ENCODE data around the gene CIAO3.
"Not testable (repeated sequence)": the region's sequence is repeated elsewhere in the genome, so short reads cannot be mapped to it uniquely, and the experiment has no call there.

Gene CIAO3

GRCh38 chr16:700684-701584 lies 39.9 kb downstream of the CIAO3 start:
- WGBS, 2 experiments: 7 to 8% methylated on average over 76 of the region's 76 CpGs
- no peaks in the 10 kb centered on the region for H3K36me3 ChIP-seq (ENCODE audit: control insufficient read depth, insufficient read depth, low read length)
- no peak overlapping the region for H3K4me3 ChIP-seq (ENCODE audit: insufficient read depth, low read depth, low read length)
- no peaks in the 10 kb centered on the region for H3K9me3 ChIP-seq (ENCODE audit: control insufficient read depth, low read length)
- H3K27me3 ChIP-seq (ENCODE audit: control insufficient read depth, insufficient read depth, low read length, poor library complexity, severe bottlenecking): peaks cover 99% of the 10 kb centered on the region
- H3K27ac ChIP-seq (ENCODE audit: insufficient read depth, low read depth, low read length, poor library complexity, severe bottlenecking): no peak overlapping the region
- H3K4me1 ChIP-seq (ENCODE audit: control insufficient read depth, insufficient read depth, low read length): peaks cover 5% of the 10 kb centered on the region

GRCh38 chr16:698911-699671 lies 41.7 kb downstream of the CIAO3 start:
- Histone ChIP-seq H3K9me3 (ENCODE audit: control insufficient read depth, low read length) (no peaks in the 10 kb centered on the region), H3K36me3 (ENCODE audit: control insufficient read depth, insufficient read depth, low read length) (no peaks in the 10 kb centered on the region), H3K27me3 (ENCODE audit: control insufficient read depth, insufficient read depth, low read length, poor library complexity, severe bottlenecking) (peaks cover 99% of the 10 kb centered on the region), H3K4me1 (ENCODE audit: control insufficient read depth, insufficient read depth, low read length) (peaks cover 10% of the 10 kb centered on the region), H3K27ac (ENCODE audit: insufficient read depth, low read depth, low read length, poor library complexity, severe bottlenecking) (no peak overlapping the region), H3K4me3 (ENCODE audit: insufficient read depth, low read depth, low read length) (no peak overlapping the region)
- 77 to 79% methylated on average over 19 of the region's 19 CpGs for WGBS, 2 experiments

- no peaks in the 10 kb centered on the region for H3K36me3 ChIP-seq (ENCODE audit: control insufficient read depth, insufficient read depth, low read length)
- 12 to 13% methylated on average over 71 of the region's 71 CpGs for WGBS, 2 experiments
- peaks cover 96% of the 10 kb centered on the region for H3K27me3 ChIP-seq (ENCODE audit: control insufficient read depth, insufficient read depth, low read length, poor library complexity, severe bottlenecking)
- peaks cover 11% of the 10 kb centered on the region for H3K4me1 ChIP-seq (ENCODE audit: control insufficient read depth, insufficient read depth, low read length)
- H3K27ac ChIP-seq (ENCODE audit: insufficient read depth, low read depth, low read length, poor library complexity, severe bottlenecking): no peak overlapping the region
- no peak overlapping the region for H3K4me3 ChIP-seq (ENCODE audit: insufficient read depth, low read depth, low read length)
- no peaks in the 10 kb centered on the region for H3K9me3 ChIP-seq (ENCODE audit: control insufficient read depth, low read length)
Measured at GRCh38 chr16:695355-696089, 45.3 kb downstream of the CIAO3 start.

- Histone ChIP-seq H3K27me3 (ENCODE audit: control insufficient read depth, insufficient read depth, low read length, poor library complexity, severe bottlenecking) (peaks cover 90% of the 10 kb centered on the region), H3K4me1 (ENCODE audit: control insufficient read depth, insufficient read depth, low read length) (peaks cover 11% of the 10 kb centered on the region), H3K27ac (ENCODE audit: insufficient read depth, low read depth, low read length, poor library complexity, severe bottlenecking) (no peak overlapping the region), H3K36me3 (ENCODE audit: control insufficient read depth, insufficient read depth, low read length) (no peaks in the 10 kb centered on the region), H3K9me3 (ENCODE audit: control insufficient read depth, low read length) (no peaks in the 10 kb centered on the region), H3K4me3 (ENCODE audit: insufficient read depth, low read depth, low read length) (peak overlapping the region; percentile 25)
- 3 to 4% methylated on average over 37 of the region's 37 CpGs for WGBS, 2 experiments
Measured at GRCh38 chr16:694863-695354, 45.9 kb downstream of the CIAO3 start.

- Histone ChIP-seq H3K9me3 (ENCODE audit: control insufficient read depth, low read length) (no peaks in the 10 kb centered on the region), H3K27ac (ENCODE audit: insufficient read depth, low read depth, low read length, poor library complexity, severe bottlenecking) (no peak overlapping the region), H3K4me3 (ENCODE audit: insufficient read depth, low read depth, low read length) (peak overlapping the region; percentile 25), H3K4me1 (ENCODE audit: control insufficient read depth, insufficient read depth, low read length) (peaks cover 14% of the 10 kb centered on the region), H3K27me3 (ENCODE audit: control insufficient read depth, insufficient read depth, low read length, poor library complexity, severe bottlenecking) (peaks cover 84% of the 10 kb centered on the region), H3K36me3 (ENCODE audit: control insufficient read depth, insufficient read depth, low read length) (no peaks in the 10 kb centered on the region)
- 3 to 4% methylated on average over 64 of the region's 64 CpGs for WGBS, 2 experiments
Measured at GRCh38 chr16:694187-694862, 46.5 kb downstream of the CIAO3 start.

DNA sequence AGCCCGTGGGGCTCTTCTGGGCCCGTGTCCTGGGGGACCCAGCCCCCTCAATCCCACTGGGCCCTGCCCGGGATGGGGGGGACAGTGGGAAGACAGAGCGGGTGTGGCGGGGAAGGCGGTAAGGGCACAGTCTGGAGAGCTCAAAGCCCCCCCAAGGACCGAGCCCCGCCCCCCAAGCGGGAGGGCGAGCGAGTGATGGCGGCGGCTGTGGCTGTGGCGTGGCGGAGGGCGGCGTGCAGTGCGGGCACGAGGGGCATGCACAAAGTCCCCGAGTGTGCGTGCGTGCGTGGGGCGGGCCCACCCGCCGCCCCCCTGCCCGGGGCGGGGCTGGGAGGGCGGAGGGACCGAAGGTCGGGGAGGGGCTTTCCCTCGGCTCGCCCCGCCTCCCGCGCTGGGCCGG lies 47.0 kb downstream of the CIAO3 start:
- peak overlapping the region; percentile 25 for H3K4me3 ChIP-seq (ENCODE audit: insufficient read depth, low read depth, low read length)
- 2 to 4% methylated on average over 37 of the region's 37 CpGs for WGBS, 2 experiments
- peaks cover 79% of the 10 kb centered on the region for H3K27me3 ChIP-seq (ENCODE audit: control insufficient read depth, insufficient read depth, low read length, poor library complexity, severe bottlenecking)
- peaks cover 18% of the 10 kb centered on the region for H3K4me1 ChIP-seq (ENCODE audit: control insufficient read depth, insufficient read depth, low read length)
- no peaks in the 10 kb centered on the region for H3K9me3 ChIP-seq (ENCODE audit: control insufficient read depth, low read length)
- no peak overlapping the region for H3K27ac ChIP-seq (ENCODE audit: insufficient read depth, low read depth, low read length, poor library complexity, severe bottlenecking)
- H3K36me3 ChIP-seq (ENCODE audit: control insufficient read depth, insufficient read depth, low read length): no peaks in the 10 kb centered on the region

DNA sequence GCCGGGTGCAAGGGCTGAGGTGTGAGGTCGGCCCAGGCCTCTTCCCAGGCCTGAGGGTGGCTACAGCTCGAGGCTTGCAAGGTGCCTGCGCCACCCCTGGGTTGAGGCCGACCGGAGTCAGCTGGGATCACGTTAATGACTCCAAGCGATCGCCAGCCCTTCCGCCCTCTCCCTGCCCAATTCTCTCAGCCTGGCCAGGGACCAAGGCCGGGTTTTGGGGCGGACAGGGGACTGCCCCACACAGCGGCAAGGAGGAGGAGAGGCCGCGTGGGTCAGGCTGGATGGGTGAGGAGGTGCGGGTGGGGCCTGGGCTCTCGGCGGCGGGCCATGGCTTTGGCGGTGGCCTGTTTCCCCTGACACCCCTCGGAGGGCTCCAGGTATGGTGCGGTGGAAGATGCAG lies 47.4 kb downstream of the CIAO3 start:
- no peaks in the 10 kb centered on the region for H3K36me3 ChIP-seq (ENCODE audit: control insufficient read depth, insufficient read depth, low read length)
- peaks cover 18% of the 10 kb centered on the region for H3K4me1 ChIP-seq (ENCODE audit: control insufficient read depth, insufficient read depth, low read length)
- no peak overlapping the region for H3K4me3 ChIP-seq (ENCODE audit: insufficient read depth, low read depth, low read length)
- peaks cover 75% of the 10 kb centered on the region for H3K27me3 ChIP-seq (ENCODE audit: control insufficient read depth, insufficient read depth, low read length, poor library complexity, severe bottlenecking)
- 43 to 46% methylated on average over 22 of the region's 22 CpGs for WGBS, 2 experiments
- H3K27ac ChIP-seq (ENCODE audit: insufficient read depth, low read depth, low read length, poor library complexity, severe bottlenecking): no peak overlapping the region
- H3K9me3 ChIP-seq (ENCODE audit: control insufficient read depth, low read length): no peaks in the 10 kb centered on the region

DNA sequence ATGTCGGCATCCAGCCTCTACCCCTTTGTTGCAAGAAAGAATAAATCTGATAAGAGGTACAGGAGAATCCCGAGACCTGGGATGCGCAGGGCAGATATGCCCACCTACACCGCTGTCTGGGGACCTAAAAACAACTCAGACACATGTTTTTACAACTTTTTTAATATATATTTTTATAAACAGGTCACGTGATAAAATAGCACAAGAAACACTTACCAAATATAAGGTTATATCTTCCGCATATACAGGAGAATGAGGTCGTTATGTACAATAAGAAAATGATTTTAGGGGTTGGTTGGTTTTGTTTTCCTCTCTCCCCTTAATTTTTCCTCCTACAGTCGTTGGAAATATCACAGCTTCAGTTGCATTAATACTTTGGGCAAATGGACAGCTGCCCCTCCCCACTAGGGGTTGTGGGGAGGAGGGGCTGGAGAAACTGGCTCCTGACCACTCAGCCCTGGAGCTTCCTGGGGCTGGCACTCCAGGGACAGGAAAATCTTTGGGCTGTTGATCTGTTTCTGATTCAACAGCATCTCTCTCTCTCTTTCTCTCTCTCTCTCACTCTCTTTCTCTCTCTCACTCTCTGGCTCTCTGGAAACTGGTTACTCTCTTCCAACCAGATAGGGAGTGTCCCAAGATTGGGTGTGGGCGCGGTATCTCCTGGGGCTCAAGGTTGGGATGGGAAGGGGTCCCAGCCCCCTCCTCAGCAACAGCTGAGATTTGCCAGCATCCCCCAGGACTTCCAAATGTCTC lies 48.3 kb downstream of the CIAO3 start:
- 80 to 81% methylated on average over 6 to 8 of the region's 10 CpGs for WGBS, 2 experiments
- Histone ChIP-seq H3K27ac (ENCODE audit: insufficient read depth, low read depth, low read length, poor library complexity, severe bottlenecking) (no peak overlapping the region), H3K27me3 (ENCODE audit: control insufficient read depth, insufficient read depth, low read length, poor library complexity, severe bottlenecking) (peaks cover 66% of the 10 kb centered on the region), H3K9me3 (ENCODE audit: control insufficient read depth, low read length) (no peaks in the 10 kb centered on the region), H3K4me3 (ENCODE audit: insufficient read depth, low read depth, low read length) (no peak overlapping the region), H3K36me3 (ENCODE audit: control insufficient read depth, insufficient read depth, low read length) (peaks cover 6% of the 10 kb centered on the region), H3K4me1 (ENCODE audit: control insufficient read depth, insufficient read depth, low read length) (peaks cover 18% of the 10 kb centered on the region)

DNA sequence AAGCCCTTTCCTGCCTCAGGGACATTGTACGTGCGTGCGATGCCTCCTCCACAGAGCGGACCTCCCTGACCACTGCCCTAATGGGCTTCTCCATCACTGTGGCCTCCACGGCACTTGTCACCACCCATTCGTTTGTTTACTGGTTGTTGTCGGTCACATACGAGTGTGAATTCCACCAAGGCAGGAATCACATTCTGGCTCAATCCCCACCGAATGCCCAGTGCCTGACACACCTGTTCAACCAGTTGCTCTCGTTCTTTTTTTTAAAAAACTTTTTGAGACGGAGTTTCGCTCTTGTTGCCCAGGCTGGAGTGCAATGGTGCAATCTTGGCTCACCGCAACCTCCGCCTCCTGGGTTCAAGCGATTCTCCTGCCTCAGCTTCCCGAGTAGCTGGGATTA lies 49.6 kb downstream of the CIAO3 start:
- Histone ChIP-seq H3K27me3 (ENCODE audit: control insufficient read depth, insufficient read depth, low read length, poor library complexity, severe bottlenecking) (peaks cover 55% of the 10 kb centered on the region), H3K4me1 (ENCODE audit: control insufficient read depth, insufficient read depth, low read length) (peaks cover 18% of the 10 kb centered on the region)
- not testable (repeated sequence) for H3K27ac ChIP-seq (ENCODE audit: insufficient read depth, low read depth, low read length, poor library complexity, severe bottlenecking); H3K4me3 ChIP-seq (ENCODE audit: insufficient read depth, low read depth, low read length); H3K36me3 ChIP-seq (ENCODE audit: control insufficient read depth, insufficient read depth, low read length); H3K9me3 ChIP-seq (ENCODE audit: control insufficient read depth, low read length)
- WGBS, 2 experiments: 92 to 93% methylated on average over 16 of the region's 16 CpGs

Data from ectodermal cell (in vitro differentiated cells).